Fibroblast of skin of right quadriceps (primary cell): ENCODE results near the gene FMN2.

ENCODE experiments used
- DNase-seq: peaks from one replicate; pipeline ENCODE4 v3.0.0-alpha.2; 2013

The FMN2 gene

GRCh38 chr1:240091614-240092300 lies at the start of gene FMN2:
Gene FMN2 (plus strand): TSS chr1:240091883. CDS start chr1:240092110, 227 bp downstream.
- peak; percentile 77 for DNase-seq

- DNase-seq = peak; percentile 14
Observed at GRCh38 chr1:240044620-240045019, 47.1 kb upstream of the FMN2 start.

GRCh38 chr1:240046000-240046399 lies 45.7 kb upstream of the FMN2 start:
- DNase-seq = no peak

- no peak for DNase-seq
Observed at GRCh38 chr1:240054109-240054701, 37.5 kb upstream of the FMN2 start.

DNA sequence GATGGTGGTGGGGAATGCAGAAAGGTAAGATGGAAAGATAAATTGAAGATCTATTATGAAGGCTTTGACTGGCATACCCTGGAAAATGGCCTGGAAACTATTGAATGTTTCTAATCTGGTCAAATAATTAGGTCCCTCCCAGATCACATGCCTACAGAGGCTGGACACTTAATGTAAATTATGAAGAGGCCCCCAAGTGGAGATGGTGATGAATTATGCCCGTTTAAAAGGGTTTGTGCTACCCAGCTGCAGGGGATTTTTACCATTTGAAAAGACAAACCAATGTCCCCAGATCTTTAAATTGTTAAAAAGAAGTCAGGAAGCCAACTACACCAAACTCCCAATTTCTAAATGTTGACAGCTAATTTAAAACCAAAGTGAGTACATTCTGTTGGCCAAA lies 35.7 kb upstream of the FMN2 start:
- no peak for DNase-seq

- DNase-seq = no peak
Observed at GRCh38 chr1:240056350-240056749, 35.3 kb upstream of the FMN2 start.

GRCh38 chr1:240058049-240058448 lies 33.6 kb upstream of the FMN2 start:
- no peak for DNase-seq

DNA sequence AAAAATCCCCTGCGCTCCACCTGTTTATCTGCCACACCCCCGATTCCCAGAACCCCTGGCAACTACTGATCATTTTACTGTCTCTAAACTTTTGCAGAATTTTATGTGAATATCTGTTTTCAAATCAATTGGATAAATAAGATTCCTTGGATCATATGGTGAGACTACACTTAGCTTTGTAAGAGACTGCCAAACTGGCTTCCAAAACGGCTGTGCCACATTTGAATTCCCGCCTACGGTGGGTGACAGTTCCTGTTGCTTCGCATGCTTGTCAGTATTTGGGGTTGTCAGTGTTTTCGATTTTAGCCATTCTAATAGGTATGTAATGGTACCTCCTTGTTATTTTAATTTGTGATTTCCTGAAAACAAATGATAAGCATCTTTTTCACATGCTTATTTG lies 22.7 kb upstream of the FMN2 start:
- DNase-seq = no peak

GRCh38 chr1:240070188-240070587 lies 21.5 kb upstream of the FMN2 start:
- DNase-seq = no peak

- peak; percentile 9 for DNase-seq
Observed at GRCh38 chr1:240073097-240073496, 18.6 kb upstream of the FMN2 start.

GRCh38 chr1:240074422-240074821 lies 17.3 kb upstream of the FMN2 start:
- no peak for DNase-seq

DNA sequence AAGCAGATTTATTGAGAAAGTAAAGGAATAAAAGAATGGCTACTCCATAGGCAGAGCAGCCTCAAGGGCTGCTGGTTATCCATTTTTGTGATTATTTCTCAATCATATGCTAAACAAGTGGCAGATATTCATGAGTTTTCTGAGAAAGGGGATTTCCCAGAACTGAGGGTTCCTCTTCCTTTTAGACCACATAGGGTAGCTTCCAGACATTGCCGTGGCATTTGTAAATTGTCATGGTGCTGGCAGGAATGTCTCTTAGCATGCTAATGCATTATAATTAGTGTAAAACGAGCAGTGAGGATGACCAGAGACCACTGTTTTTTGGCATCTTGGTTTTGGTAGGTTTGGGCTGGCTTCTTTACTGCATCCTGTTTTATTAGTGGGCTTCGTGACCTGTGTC lies 16.8 kb upstream of the FMN2 start:
- no peak for DNase-seq

DNA sequence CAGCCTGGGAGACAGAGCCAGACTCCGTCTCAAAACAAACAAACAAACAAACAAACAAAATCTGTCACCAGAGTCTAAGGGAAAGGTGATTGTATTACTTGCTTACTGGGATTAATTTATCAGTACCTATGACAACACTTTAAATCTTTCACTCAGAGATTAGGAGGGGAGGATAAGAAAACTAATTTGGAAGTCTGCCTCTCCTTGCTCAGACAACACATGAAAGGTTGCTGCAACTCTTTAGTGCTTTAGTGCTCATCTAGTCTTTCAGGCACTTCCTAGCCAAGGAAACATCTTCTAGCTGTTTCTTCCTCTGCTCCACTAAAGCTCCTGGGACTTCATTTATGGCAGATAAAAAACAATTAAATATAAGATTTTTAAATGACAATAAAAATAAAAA lies 7.3 kb upstream of the FMN2 start:
- no peak for DNase-seq

GRCh38 chr1:240084749-240085148 lies 6.9 kb upstream of the FMN2 start:
- no peak for DNase-seq

DNA sequence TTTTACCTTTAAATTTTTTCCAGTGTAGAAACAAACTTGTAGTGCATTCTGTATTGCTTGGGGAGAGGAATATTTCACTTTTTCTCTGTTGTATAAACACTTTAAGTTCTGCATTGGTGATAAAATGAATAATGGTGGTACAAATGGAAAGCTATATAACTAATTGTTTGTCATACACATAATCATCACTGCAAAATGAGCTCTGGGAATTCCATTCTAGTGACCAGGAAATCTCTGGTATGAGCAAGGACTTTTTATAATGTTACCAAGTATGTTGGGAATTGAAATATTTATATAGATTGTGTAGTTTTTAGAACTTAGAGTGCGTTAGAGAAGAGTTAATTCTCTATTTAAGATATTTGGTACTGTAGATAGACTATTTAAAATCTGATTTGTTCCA lies 5.0 kb upstream of the FMN2 start:
- DNase-seq = peak; percentile 89

GRCh38 chr1:240090014-240090413 lies 1.7 kb upstream of the FMN2 start:
- DNase-seq = no peak

- DNase-seq = no peak
Observed at GRCh38 chr1:240090957-240091600, 604 bp upstream of the FMN2 start.

DNA sequence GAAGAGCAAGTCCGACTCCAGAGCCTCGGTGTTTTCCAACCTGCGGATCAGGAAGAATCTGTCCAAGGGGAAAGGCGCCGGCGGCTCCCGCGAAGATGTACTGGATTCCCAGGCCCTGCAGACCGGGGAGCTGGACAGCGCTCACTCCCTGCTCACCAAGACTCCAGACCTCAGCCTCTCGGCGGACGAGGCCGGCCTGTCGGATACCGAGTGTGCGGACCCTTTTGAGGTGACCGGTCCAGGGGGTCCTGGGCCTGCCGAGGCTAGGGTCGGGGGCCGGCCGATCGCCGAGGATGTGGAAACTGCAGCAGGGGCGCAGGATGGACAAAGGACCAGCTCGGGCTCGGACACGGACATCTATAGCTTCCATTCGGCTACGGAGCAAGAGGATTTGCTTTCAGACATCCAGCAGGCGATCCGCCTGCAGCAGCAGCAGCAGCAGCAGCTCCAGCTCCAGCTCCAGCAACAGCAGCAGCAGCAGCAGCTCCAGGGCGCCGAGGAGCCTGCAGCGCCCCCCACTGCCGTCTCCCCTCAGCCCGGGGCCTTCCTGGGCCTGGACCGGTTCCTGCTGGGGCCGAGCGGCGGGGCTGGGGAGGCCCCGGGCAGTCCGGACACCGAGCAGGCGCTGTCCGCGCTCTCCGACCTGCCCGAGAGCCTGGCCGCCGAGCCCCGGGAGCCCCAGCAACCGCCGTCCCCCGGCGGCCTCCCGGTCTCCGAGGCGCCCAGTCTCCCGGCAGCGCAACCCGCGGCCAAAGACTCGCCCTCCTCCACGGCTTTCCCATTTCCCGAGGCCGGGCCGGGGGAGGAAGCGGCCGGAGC lies 827 bp downstream of the FMN2 start:
- peak; percentile 61 for DNase-seq

GRCh38 chr1:240093120-240093961 lies 1.7 kb downstream of the FMN2 start:
- peak; percentile 38 for DNase-seq

GRCh38 chr1:240094041-240094722 lies 2.5 kb downstream of the FMN2 start:
- peak; percentile 21 for DNase-seq

DNA sequence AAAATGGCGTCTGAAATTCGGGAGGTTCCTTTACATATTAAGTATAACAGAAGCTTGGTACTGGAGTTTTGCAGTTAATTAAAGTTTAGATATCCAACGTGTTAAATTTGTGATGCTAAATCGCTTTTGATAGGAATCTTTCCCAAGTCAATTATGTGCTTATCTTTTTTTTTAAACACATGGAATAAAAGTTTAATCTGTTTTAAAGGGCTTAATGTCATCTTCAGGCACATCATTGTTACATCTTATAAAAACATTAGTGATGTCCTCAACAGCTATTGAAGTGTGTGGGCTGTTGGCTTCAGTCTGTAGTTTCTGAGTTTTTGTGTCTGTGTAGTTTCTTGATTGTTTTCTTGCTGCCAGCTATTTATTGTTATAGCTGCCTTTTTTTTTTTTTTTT lies 5.3 kb downstream of the FMN2 start:
- no peak for DNase-seq

DNA sequence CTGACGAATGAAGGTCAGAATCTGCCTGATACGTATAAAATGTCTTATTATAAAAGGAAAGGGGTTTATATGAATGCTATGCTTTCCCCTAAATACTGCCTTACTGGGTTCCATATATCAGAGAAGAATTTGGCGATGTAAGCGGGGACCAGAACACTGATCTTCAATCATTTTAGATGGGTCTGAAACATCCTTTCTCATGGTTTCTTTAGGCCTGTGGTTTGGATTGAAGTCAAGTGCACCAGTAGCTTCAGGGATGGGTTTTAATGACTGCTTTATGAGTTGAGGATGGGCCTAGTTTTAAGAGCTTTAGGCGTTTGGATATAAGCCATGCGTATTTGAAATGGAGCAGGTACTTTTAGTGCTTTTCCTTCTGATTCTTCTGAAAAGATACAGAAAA lies 6.9 kb downstream of the FMN2 start:
- DNase-seq = peak; percentile 72
